ENCODE data around the gene FOXO6.

DNA sequence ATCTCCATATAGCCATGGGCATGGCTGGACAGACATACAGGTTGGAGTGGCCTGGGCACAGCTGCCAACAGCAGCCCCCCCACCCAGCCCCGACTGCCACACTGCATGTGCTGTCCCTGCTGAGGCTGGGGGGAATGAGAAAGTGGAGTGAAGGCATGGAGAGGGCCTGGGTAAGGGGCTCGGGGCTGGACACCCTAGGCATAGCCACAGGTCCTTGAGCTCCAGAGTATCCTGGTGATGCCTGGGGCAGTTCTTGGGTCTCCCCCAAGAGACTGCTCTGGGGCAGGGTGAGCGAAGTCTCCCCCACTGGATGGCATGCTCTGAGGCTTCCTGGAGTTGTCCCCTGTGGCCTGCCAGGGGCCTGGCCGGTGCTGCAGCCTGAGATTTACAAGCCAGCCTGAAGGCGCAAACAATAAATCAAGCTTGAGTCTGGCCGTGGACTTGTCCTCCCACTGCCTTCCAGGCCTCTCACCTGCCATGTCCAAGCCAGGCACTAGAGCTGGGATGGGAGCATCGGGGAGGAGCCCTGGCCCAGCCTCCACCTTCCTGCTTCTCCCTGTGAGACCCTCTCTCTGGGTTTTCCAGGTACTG is 53.6 kb downstream of the FOXO6 start:
- TF ChIP-seq EZH2phosphoT487 (IDR thresholded peaks at IDR 0.05; ENCODE audit: insufficient read depth, low read depth): no peak
- no peak for TF ChIP-seq EZH2 (IDR thresholded peaks at IDR 0.05; ENCODE audit: insufficient read depth, poor library complexity, severe bottlenecking)
